ENCODE measurements around the gene ALDH3B1. TPM values are rescaled to one million over a fixed set of nuclear protein-coding genes. Genes with fewer than 3 reads are reported as not detected.

Gene ALDH3B1
- polyA plus RNA-seq, 1 donor, result 2.4 TPM

- DNase-seq, result no peak
Measured at GRCh38 chr11:68066742-68067141, 56.6 kb downstream of the ALDH3B1 start.

- DNase-seq, result no peak
Measured at GRCh38 chr11:68067991-68068390, 57.9 kb downstream of the ALDH3B1 start.

GRCh38 chr11:68071281-68072048 is 61.3 kb downstream of the ALDH3B1 start:
- no peak for DNase-seq

DNA sequence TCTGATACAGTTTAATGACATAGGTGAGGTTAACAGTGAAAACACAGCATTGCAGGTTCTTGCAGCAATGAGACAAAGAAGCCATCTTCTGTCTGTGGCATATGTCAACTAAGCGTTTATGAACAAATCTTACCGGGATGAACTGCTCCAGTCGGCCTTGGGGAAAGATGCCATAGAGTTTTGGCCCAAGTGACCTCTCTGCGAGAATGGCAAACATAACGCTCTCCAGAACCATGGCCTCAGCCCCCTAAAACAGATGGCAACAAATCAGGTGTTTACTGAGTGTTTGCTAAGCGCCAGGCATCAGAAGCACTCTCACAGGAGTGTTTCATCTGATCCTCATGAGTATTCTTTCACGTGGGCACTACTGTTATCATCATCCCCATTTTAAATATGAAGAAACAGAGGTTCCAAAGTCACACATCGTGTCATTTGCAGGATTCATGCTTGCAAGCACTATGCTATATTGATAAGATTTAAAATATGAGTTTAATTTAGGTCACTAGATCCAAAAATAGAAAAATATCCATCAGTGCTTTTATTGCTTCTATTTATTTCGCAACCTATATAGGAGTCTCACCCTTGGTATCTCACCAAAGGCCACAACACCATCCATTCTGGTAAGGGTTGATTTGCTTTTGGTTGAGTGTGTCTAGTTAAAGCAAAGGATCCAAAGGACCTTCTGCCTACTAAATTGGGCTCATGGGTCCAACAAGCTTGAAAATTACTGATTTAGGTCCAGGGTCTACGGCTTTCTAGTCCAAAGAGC is 64.6 kb downstream of the ALDH3B1 start:
- no peak for DNase-seq

- DNase-seq, result no peak
Measured at GRCh38 chr11:68076371-68077042, 66.4 kb downstream of the ALDH3B1 start.

GRCh38 chr11:68077617-68078582 is 67.8 kb downstream of the ALDH3B1 start:
- DNase-seq, result no peak

Other genes starting within 250 kb of the ALDH3B1 start
- gene UNC93B1, start 6.2 kb upstream of the ALDH3B1 start, polyA plus RNA-seq (ENCODE audit: insufficient read length), result 9.0 TPM
- gene NDUFS8, start 20.4 kb downstream of the ALDH3B1 start, polyA plus RNA-seq (ENCODE audit: insufficient read length), result 70.6 TPM
- gene TCIRG1, start 28.7 kb downstream of the ALDH3B1 start, polyA plus RNA-seq (ENCODE audit: insufficient read length), result 16.7 TPM
- 62.2 TPM for gene CHKA, start 111.1 kb downstream of the ALDH3B1 start, polyA plus RNA-seq (ENCODE audit: insufficient read length)
- gene KMT5B, start 203.0 kb downstream of the ALDH3B1 start, polyA plus RNA-seq (ENCODE audit: insufficient read length), result 93.1 TPM